HEK293 (cell line): ENCODE measurements around the gene BAIAP3.

Source experiments
- CTCF ChIA-PET: fragments of 350-600 bp; formaldehyde crosslinking; extraction: SDS; loops from one replicate; lab custom pipeline; 2021; ENCODE audit warnings: antibody characterized with exemption; lab: Yijun Ruan, JAX
- POLR2A ChIA-PET: fragments of 300-600 bp; formaldehyde crosslinking; extraction: SDS; loops from one replicate; lab custom pipeline; 2020; ENCODE audit warnings: antibody characterized with exemption, inconsistent platforms; lab: Yijun Ruan, JAX
- H3K27ac ChIP-seq: fragments of 200-500 bp; sonication (Bioruptor generic); 2 replicates; pipeline ENCODE4 v1.5.1; 2014; ENCODE audit warnings: low read depth, low read length, control low read depth, inconsistent platforms; ENCODE audit errors: extremely low read depth
- H3K36me3 ChIP-seq, 2 experiments: fragments of 200-500 bp in 1 of 2; sonication (Bioruptor generic) in 1 of 2; 1 replicate in 1 of 2; 2 replicates in 1 of 2; pipeline ENCODE4 v1.5.1; 2014 to 2017; ENCODE audit warnings: inconsistent platforms in 2 of 2, low read length in 2 of 2; ENCODE audit not compliant: control insufficient read depth in 2 of 2, insufficient read depth in 1 of 2
- H3K4me1 ChIP-seq: fragments of 200-500 bp; sonication (Bioruptor generic); 2 replicates; pipeline ENCODE4 v1.5.1; 2014; ENCODE audit warnings: mild to moderate bottlenecking, low read length, inconsistent platforms; ENCODE audit not compliant: control insufficient read depth, insufficient read depth
- H3K4me3 ChIP-seq: 2 replicates; pipeline ENCODE4 v1.5.1; 2011; ENCODE audit warnings: low read depth, mild to moderate bottlenecking, control low read depth, low read length, moderate library complexity
- H3K9me3 ChIP-seq: fragments of 200-500 bp; sonication (Bioruptor generic); 2 replicates; pipeline ENCODE4 v1.5.1; 2014; ENCODE audit warnings: low read depth, low read length, inconsistent platforms; ENCODE audit not compliant: control insufficient read depth, insufficient read depth
- GLI2 ChIP-seq: fragments of 450-650 bp; formaldehyde crosslinking; IDR thresholded peaks from 2 replicates; pipeline ENCODE4; 2017; ENCODE audit warnings: missing biosample characterization, missing genetic modification characterization, low read depth, borderline replicate concordance
- KLF1 ChIP-seq: fragments of 450-650 bp; formaldehyde crosslinking; IDR thresholded peaks from 2 replicates; pipeline ENCODE4 v1.5.1; 2016; ENCODE audit warnings: missing biosample characterization, missing genetic modification characterization
- KLF16 ChIP-seq: fragments of 450-650 bp; formaldehyde crosslinking; IDR thresholded peaks from 2 replicates; pipeline ENCODE4 v1.5.1; 2017; ENCODE audit warnings: missing biosample characterization, missing genetic modification characterization
- MEIS1 ChIP-seq: sonication (generic); formaldehyde crosslinking; IDR thresholded peaks from 2 replicates; pipeline ENCODE4 v1.8.1; 2022; ENCODE audit warnings: missing genetic modification reagents, mild to moderate bottlenecking, borderline replicate concordance
- ZBTB7A ChIP-seq: fragments of 450-650 bp; formaldehyde crosslinking; IDR thresholded peaks from 2 replicates; pipeline ENCODE4 v1.5.1; 2016; ENCODE audit warnings: low read depth, missing biosample characterization, missing genetic modification characterization
- ZNF155 ChIP-seq: fragments of 450-650 bp; formaldehyde crosslinking; IDR thresholded peaks from 2 replicates; pipeline ENCODE4 v1.5.1; 2016; ENCODE audit warnings: missing biosample characterization, missing genetic modification characterization
- ZNF214 ChIP-seq: fragments of 450-650 bp; formaldehyde crosslinking; IDR thresholded peaks from 2 replicates; pipeline ENCODE4 v1.5.1; 2017; ENCODE audit warnings: missing biosample characterization, mild to moderate bottlenecking, missing genetic modification characterization, borderline replicate concordance
- ZNF341 ChIP-seq: fragments of 450-650 bp; formaldehyde crosslinking; IDR thresholded peaks from 2 replicates; pipeline ENCODE4; 2016; ENCODE audit warnings: low read depth, missing biosample characterization, missing genetic modification characterization
- ZNF654 ChIP-seq: fragments of 450-650 bp; formaldehyde crosslinking; IDR thresholded peaks from 2 replicates; pipeline ENCODE4 v1.5.1; 2016; ENCODE audit warnings: low read depth, missing biosample characterization, missing genetic modification characterization
- ZNF658 ChIP-seq: fragments of 450-650 bp; formaldehyde crosslinking; IDR thresholded peaks from 2 replicates; pipeline ENCODE4; 2016; ENCODE audit warnings: missing biosample characterization, missing genetic modification characterization
- ZNF692 ChIP-seq: fragments of 450-650 bp; formaldehyde crosslinking; IDR thresholded peaks from 2 replicates; pipeline ENCODE4 v1.5.1; 2016; ENCODE audit warnings: missing biosample characterization, missing genetic modification characterization
- ZNF768 ChIP-seq: fragments of 450-650 bp; formaldehyde crosslinking; IDR thresholded peaks from 2 replicates; pipeline ENCODE4 v1.5.1; 2018; ENCODE audit warnings: missing biosample characterization, mild to moderate bottlenecking, missing genetic modification characterization
- ZNF776 ChIP-seq: fragments of 450-650 bp; formaldehyde crosslinking; IDR thresholded peaks from 2 replicates; pipeline ENCODE4 v1.5.0; 2017; ENCODE audit warnings: missing biosample characterization, missing genetic modification characterization, borderline replicate concordance
- ZNF777 ChIP-seq: fragments of 450-650 bp; formaldehyde crosslinking; IDR thresholded peaks from 2 replicates; pipeline ENCODE4 v1.5.1; 2017; ENCODE audit warnings: missing biosample characterization, missing genetic modification characterization, borderline replicate concordance
- ZNF792 ChIP-seq: fragments of 450-650 bp; formaldehyde crosslinking; IDR thresholded peaks from 2 replicates; pipeline ENCODE4 v1.5.1; 2016; ENCODE audit warnings: missing biosample characterization, missing genetic modification characterization

The BAIAP3 gene

GRCh38 chr16:1393613-1394176 lies 60.2 kb downstream of the BAIAP3 start:
- H3K9me3 ChIP-seq, result no peaks in the 10 kb centered on the region
- CTCF ChIA-PET, result interaction anchor here (1.0 kb wide), 1 partner anchor 30 kb away, joined by 3 read pairs; no protein-coding TSS in a partner anchor
- POLR2A ChIA-PET, result no interaction called here
- peaks cover 0 to 40% of the 10 kb centered on the region in 2 experiments; a peak in 2 of 3 replicates for H3K36me3 ChIP-seq
- no peaks in the 10 kb centered on the region for H3K4me1 ChIP-seq
- H3K4me3 ChIP-seq, result no peak overlapping the region
- no peak for TF ChIP-seq ZNF692
- H3K27ac ChIP-seq, result no peak overlapping the region

DNA sequence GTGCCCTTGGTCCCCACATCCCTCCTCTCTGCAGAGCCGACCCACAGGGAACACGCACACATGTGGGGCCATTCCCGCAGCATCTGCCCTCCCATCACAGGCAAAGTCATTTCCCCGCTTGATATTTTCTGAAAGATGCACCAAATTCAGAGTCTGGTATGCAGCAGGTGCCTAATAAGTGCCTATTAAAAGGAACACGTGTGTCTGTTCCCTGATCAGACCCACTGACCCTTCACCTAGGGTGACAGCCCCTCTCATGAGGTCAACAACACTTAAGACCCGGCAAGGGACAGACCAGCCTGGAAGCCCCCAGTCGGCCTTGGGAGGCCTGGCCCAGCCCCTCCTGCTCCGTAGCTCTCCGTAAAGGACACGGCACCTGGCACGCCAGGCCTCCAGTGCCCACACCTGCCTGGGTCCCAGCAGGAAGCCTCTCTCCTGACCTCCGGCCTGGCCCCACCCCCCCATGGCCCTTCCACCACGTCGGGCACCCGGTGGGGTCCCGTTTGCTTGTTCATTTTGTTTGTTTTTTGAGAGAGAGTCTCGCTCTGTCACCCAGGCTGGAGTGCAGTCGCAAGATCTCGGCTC lies 61.0 kb downstream of the BAIAP3 start:
- H3K36me3 ChIP-seq, result peaks cover 0 to 48% of the 10 kb centered on the region in 2 experiments; a peak in 2 of 3 replicates
- ChIA-PET POLR2A (no interaction called here), CTCF (interaction anchor here (0.6 to 1.0 kb wide), 3 partner anchors 14 to 30 kb away, joined by 3 read pairs; no protein-coding TSS in a partner anchor)
- TF ChIP-seq GLI2 (tag by site-specific recombination) (no peak), ZNF792 (tag by site-specific recombination) (0 out of 2 replicates have a peak, but pooled peaks have one; percentile 27)
- no peaks in the 10 kb centered on the region for H3K4me1 ChIP-seq
- H3K4me3 ChIP-seq, result no peak overlapping the region
- no peaks in the 10 kb centered on the region for H3K9me3 ChIP-seq
- H3K27ac ChIP-seq, result no peak overlapping the region

DNA sequence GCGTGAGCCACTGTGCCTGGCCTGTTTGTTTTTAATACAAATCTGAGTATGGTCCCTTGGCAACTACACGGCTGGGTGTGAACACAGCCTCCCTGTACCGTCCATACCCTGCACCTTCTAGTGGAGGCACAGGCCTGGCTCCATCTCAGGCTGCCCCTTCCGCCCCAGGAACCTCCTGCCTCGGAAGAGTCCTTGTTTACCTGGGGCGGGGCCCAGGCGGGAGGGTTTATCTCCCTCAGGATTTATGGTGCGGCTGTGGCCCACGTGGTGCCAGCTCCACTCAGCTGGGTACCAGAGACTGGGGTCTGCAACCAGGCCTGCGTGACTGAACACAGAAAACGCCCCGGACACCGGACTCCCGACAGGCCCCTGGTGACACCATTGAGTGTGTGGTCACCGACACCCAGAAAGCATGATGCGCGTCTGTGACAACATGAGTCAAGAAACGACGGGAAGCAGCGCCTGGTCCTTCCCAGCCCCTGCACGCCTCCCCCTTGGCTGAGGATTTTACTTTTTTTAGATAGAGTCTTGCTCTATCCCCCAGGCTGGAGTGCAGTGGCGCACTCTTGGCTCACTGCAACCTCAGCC lies 62.1 kb downstream of the BAIAP3 start:
- H3K9me3 ChIP-seq, result no peaks in the 10 kb centered on the region
- no peak overlapping the region for H3K27ac ChIP-seq
- CTCF ChIA-PET, result interaction anchor here (0.6 to 1.0 kb wide), 2 partner anchors 15 to 17 kb away, joined by 3 read pairs; no protein-coding TSS in a partner anchor
- H3K4me3 ChIP-seq, result no peak overlapping the region
- TF ChIP-seq MEIS1 (CRISPR knock-in tag) (no peak), ZNF654 (no peak), ZBTB7A (tag by site-specific recombination) (no peak), KLF16 (tag by site-specific recombination) (no peak), ZNF776 (tag by site-specific recombination) (no peak), ZNF658 (tag by site-specific recombination) (no peak), ZNF341 (tag by site-specific recombination) (no peak), ZNF214 (no peak), ZNF155 (no peak), ZNF768 (tag by site-specific recombination) (no peak)
- TF ChIP-seq, all 188 proteins: peak for 0
- H3K36me3 ChIP-seq, result peaks cover 0 to 44% of the 10 kb centered on the region in 2 experiments; a peak in 2 of 3 replicates
- POLR2A ChIA-PET, result interaction anchor here (0.6 to 0.7 kb wide), 2 partner anchors 24 to 33 kb away, joined by 3 to 6 read pairs; no protein-coding TSS in a partner anchor
- no peaks in the 10 kb centered on the region for H3K4me1 ChIP-seq

- CTCF ChIA-PET, result no interaction called here
- peaks cover 0 to 47% of the 10 kb centered on the region in 2 experiments; a peak in 2 of 3 replicates for H3K36me3 ChIP-seq
- no peak overlapping the region for H3K4me3 ChIP-seq
- no peaks in the 10 kb centered on the region for H3K9me3 ChIP-seq
- TF ChIP-seq ZNF777 (no peak), KLF1 (tag by site-specific recombination) (no peak), ZNF214 (no peak)
- TF ChIP-seq, all 188 proteins: peak for 0
- POLR2A ChIA-PET, result no interaction called here
- Histone ChIP-seq H3K27ac (no peak overlapping the region), H3K4me1 (no peaks in the 10 kb centered on the region)
Measured at GRCh38 chr16:1397779-1398178, 64.3 kb downstream of the BAIAP3 start.
